Rectal smooth muscle tissue (tissue), 1 donor: ENCODE measurements around the gene MEIS3.

Source experiments
- H3K27ac ChIP-seq: one replicate; pipeline ENCODE4 v1.7.0; 2013; ENCODE audit warnings: low read depth, low read length, inconsistent platforms
- H3K27me3 ChIP-seq: one replicate; pipeline ENCODE4 v1.7.0; 2013; ENCODE audit warnings: low read length; ENCODE audit not compliant: control insufficient read depth, insufficient read depth
- H3K36me3 ChIP-seq: one replicate; pipeline ENCODE4 v1.7.0; 2013; ENCODE audit warnings: low read length; ENCODE audit not compliant: control insufficient read depth, insufficient read depth
- H3K4me1 ChIP-seq: one replicate; pipeline ENCODE4 v1.7.0; 2013; ENCODE audit warnings: low read length; ENCODE audit not compliant: control insufficient read depth, insufficient read depth
- H3K4me3 ChIP-seq: one replicate; pipeline ENCODE4 v1.7.0; 2013; ENCODE audit warnings: low read length
- H3K9ac ChIP-seq: one replicate; pipeline ENCODE4 v1.7.0; 2013; ENCODE audit warnings: low read length

MEIS3 gene

DNA sequence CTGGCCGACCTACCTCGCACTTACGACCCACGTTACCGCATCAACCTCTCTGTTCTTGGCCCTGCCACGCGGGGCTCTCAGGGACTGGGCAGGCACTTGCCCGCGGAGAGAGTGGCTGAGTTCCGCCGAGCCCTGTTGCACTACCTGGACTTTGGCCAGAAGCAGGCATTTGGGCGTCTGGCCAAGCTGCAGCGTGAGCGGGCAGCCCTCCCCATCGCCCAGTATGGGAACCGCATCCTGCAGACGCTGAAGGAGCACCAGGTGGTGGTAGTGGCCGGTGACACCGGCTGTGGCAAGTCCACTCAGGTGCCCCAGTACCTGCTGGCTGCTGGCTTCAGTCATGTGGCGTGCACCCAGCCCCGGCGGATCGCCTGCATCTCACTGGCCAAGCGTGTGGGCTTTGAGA is 66.0 kb downstream of the MEIS3 start:
- H3K27ac ChIP-seq: no peak overlapping the region
- H3K27me3 ChIP-seq: no peaks in the 10 kb centered on the region
- H3K9ac ChIP-seq: no peak overlapping the region
- peaks cover 26% of the 10 kb centered on the region for H3K36me3 ChIP-seq
- H3K4me3 ChIP-seq: no peak overlapping the region
- H3K4me1 ChIP-seq: no peaks in the 10 kb centered on the region
